OCI-LY3 (cell line): Measurements from ENCODE around the gene EPHA5.

ENCODE experiments used
- H2AFZ ChIP-seq: fragments of 200-600, 300-600 bp; shearing (Covaris generic); 2 replicates; pipeline ENCODE4 v1.6.0; 2014; ENCODE audit warnings: antibody characterized with exemption, low read depth, low read length
- H3K27ac ChIP-seq: fragments of 200-600, 300-600 bp; sonication (generic); 2 replicates; pipeline ENCODE4 v1.5.1; 2014; ENCODE audit warnings: mild to moderate bottlenecking, low read length, moderate library complexity, mixed read lengths
- H3K27me3 ChIP-seq: fragments of 200-600, 300-600 bp; sonication (generic); 2 replicates; pipeline ENCODE4 v1.6.1; 2014; ENCODE audit warnings: low read depth, low read length, mixed read lengths
- H3K36me3 ChIP-seq: fragments of 200-600, 300-600 bp; sonication (generic); replicated peaks from 2 replicates; pipeline ENCODE3; 2014; ENCODE audit warnings: low read depth, low read length, mixed read lengths
- H3K4me1 ChIP-seq: fragments of 300-600, 200-600 bp; sonication (generic); 2 replicates; pipeline ENCODE4 v1.6.1; 2014; ENCODE audit warnings: low read length, mixed read lengths
- H3K4me2 ChIP-seq: fragments of 200-600, 300-600 bp; sonication (generic); 2 replicates; pipeline ENCODE4 v1.6.1; 2014; ENCODE audit warnings: low read length, mixed read lengths
- H3K4me3 ChIP-seq: fragments of 300-600, 200-600 bp; sonication (generic); 2 replicates; pipeline ENCODE4 v1.5.1; 2014; ENCODE audit warnings: antibody characterized with exemption, mild to moderate bottlenecking, low read length, moderate library complexity
- H3K79me2 ChIP-seq: fragments of 300-600, 200-600 bp; shearing (Covaris generic); 2 replicates; pipeline ENCODE4 v1.6.1; 2014; ENCODE audit warnings: mild to moderate bottlenecking, low read length, mixed read lengths
- H3K9ac ChIP-seq: fragments of 300-600, 200-600 bp; shearing (Covaris generic); 2 replicates; pipeline ENCODE4 v1.6.0; 2014; ENCODE audit warnings: mild to moderate bottlenecking, low read length, moderate library complexity
- H3K9me3 ChIP-seq: fragments of 200-600, 300-600 bp; shearing (Covaris generic); 2 replicates; pipeline ENCODE4 v1.6.1; 2014; ENCODE audit warnings: low read length, mixed read lengths; ENCODE audit not compliant: insufficient read depth
- H4K20me1 ChIP-seq: fragments of 200-600, 300-600 bp; sonication (generic); 2 replicates; pipeline ENCODE4 v1.6.1; 2016; ENCODE audit warnings: low read length, mixed read lengths; ENCODE audit not compliant: insufficient read depth
- EZH2phosphoT487 ChIP-seq: fragments of 200-600 bp; shearing (Covaris generic); IDR thresholded peaks from 2 replicates; pipeline ENCODE4 v1.6.1; 2018; ENCODE audit warnings: antibody characterized with exemption, mixed run types, low read depth
- TF ChIP-seq, protein P1 (sequence below): fragments of 200-600, 300-600 bp; sonication (generic); IDR thresholded peaks from 2 replicates; pipeline ENCODE4 v1.5.1; 2014; ENCODE audit warnings: antibody characterized with exemption, low read length, low read depth

EPHA5 gene

DNA sequence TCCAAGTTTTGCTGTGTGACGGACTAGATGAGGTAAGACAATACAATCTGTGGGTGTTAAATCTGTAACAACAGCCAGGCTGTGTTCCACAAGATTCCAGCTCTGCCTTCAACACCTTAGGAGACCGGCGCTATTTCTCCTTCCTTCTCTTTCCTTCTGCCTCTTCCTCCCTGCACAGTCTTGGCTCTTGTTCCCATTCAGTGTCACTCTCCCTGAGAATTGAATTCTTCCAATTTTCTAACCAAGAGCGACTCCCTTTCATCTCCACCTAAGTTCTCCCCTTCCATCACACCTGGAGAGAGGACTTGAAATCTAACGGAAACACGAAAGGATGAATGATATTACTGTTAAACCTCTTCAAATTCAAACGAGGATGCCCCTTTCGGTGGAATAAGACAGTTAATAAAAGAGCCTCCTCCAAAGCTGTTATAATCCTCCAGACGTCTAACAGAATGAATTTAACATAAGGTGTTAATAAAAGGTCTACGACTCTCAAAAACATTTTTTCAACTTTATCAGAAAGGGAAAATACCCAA lies 2.7 kb downstream of the EPHA5 start:
- no peaks in the 10 kb centered on the region for H3K36me3 ChIP-seq
- no peaks in the 10 kb centered on the region for H3K27me3 ChIP-seq
- no peak overlapping the region for H3K27ac ChIP-seq
- H3K9me3 ChIP-seq = 0 out of 2 replicates have a peak, but pooled peaks cover 3% of the 10 kb centered on the region
- no peaks in the 10 kb centered on the region for H4K20me1 ChIP-seq
- no peaks in the 10 kb centered on the region for H3K4me1 ChIP-seq
- H2AFZ ChIP-seq = no peak overlapping the region
- H3K4me3 ChIP-seq = no peak overlapping the region
- no peak overlapping the region for H3K4me2 ChIP-seq
- H3K79me2 ChIP-seq = no peaks in the 10 kb centered on the region
- no peak overlapping the region for H3K9ac ChIP-seq
- TF ChIP-seq, protein P1, sequence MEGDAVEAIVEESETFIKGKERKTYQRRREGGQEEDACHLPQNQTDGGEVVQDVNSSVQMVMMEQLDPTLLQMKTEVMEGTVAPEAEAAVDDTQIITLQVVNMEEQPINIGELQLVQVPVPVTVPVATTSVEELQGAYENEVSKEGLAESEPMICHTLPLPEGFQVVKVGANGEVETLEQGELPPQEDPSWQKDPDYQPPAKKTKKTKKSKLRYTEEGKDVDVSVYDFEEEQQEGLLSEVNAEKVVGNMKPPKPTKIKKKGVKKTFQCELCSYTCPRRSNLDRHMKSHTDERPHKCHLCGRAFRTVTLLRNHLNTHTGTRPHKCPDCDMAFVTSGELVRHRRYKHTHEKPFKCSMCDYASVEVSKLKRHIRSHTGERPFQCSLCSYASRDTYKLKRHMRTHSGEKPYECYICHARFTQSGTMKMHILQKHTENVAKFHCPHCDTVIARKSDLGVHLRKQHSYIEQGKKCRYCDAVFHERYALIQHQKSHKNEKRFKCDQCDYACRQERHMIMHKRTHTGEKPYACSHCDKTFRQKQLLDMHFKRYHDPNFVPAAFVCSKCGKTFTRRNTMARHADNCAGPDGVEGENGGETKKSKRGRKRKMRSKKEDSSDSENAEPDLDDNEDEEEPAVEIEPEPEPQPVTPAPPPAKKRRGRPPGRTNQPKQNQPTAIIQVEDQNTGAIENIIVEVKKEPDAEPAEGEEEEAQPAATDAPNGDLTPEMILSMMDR = no peak
- no peak for TF ChIP-seq EZH2phosphoT487

DNA sequence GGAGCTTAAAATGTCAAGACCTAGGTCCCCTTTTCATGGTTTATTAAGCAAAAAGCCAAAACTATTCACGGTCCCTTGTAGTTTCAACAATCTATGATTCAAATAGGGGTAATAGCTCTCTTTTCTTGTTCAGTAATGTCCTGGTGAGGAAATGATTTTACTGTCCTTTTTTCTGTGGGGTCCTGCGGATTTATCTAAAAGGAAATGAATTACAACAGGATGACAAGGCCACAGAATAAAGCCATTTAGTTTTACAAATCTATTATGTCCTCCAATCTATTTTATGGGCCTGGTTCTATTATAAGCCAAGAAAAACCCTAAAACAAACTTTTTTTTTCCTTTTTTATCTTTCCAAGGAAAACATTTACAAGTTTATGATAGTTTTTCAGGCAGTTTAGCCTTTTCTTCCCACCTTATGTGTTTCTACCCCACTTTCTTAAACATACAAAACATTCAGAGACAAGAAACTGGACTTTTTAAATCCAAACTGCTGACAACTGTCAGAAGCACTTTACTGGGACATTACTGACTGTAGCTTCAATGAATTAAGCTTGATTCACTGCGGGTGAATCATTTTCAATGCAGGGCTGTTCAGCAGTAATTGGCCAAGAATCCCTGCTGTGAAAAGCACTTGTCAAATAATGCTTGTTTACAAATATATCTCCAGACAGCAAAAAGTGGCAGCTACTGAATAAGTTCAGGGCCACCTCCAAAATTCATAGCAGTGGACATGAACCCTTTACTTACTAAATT lies 4.3 kb downstream of the EPHA5 start:
- no peaks in the 10 kb centered on the region for H3K4me1 ChIP-seq
- H3K79me2 ChIP-seq = no peaks in the 10 kb centered on the region
- H3K9ac ChIP-seq = no peak overlapping the region
- no peaks in the 10 kb centered on the region for H4K20me1 ChIP-seq
- no peaks in the 10 kb centered on the region for H3K36me3 ChIP-seq
- no peak overlapping the region for H3K4me3 ChIP-seq
- no peak for TF ChIP-seq EZH2phosphoT487
- TF ChIP-seq, protein P1 = no peak
- H3K4me2 ChIP-seq = no peak overlapping the region
- H2AFZ ChIP-seq = no peak overlapping the region; the same call in 1 of the 2 replicates
- 0 out of 2 replicates have a peak, but pooled peaks cover 3% of the 10 kb centered on the region for H3K9me3 ChIP-seq
- H3K27ac ChIP-seq = no peak overlapping the region
- no peaks in the 10 kb centered on the region for H3K27me3 ChIP-seq

DNA sequence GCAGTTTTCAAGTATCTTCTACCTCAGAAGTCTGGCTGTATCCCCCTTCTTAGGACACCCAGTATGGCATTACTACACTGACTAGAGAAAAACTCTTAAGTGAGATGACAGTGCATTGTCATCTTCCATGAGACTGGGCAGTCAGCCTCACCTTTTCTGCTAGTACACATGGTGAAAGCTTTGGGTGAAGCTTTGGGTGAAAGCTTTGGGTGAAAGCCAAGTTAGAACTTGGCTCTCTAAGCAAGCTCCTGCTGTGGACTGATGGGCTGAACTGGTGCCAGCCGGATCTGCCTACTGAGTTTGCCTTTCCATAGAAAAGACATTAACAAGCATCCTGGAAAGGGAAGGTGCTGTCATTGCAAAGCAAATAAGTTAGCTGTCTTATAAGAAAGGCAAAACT lies 8.8 kb downstream of the EPHA5 start:
- no peak overlapping the region for H3K27ac ChIP-seq
- TF ChIP-seq, protein P1 = no peak
- no peak for TF ChIP-seq EZH2phosphoT487
- H3K36me3 ChIP-seq = no peaks in the 10 kb centered on the region
- no peaks in the 10 kb centered on the region for H3K27me3 ChIP-seq
- no peak overlapping the region for H2AFZ ChIP-seq
- H3K79me2 ChIP-seq = no peaks in the 10 kb centered on the region
- no peak overlapping the region for H3K4me3 ChIP-seq
- H3K4me2 ChIP-seq = no peak overlapping the region
- no peaks in the 10 kb centered on the region for H4K20me1 ChIP-seq
- no peaks in the 10 kb centered on the region for H3K9me3 ChIP-seq
- no peak overlapping the region for H3K9ac ChIP-seq
- H3K4me1 ChIP-seq = no peaks in the 10 kb centered on the region

DNA sequence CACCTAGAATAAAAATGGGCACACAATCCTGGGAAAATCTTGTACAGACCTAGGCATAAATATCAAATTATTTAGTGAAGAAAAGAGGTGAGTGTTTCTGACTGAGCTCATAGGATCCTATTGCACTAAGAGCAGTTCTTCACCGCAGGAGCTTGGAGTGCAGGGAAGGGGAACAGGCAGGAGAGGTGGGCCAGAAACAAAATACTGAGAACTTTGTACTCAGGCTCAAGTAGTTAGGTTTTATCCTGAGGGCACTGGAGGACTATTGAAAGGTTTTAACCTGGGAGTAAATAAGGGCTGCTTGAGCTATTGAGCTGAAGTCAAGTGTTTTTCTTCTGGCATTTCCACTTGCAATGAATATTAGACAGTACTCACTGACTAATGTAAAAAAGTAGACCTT lies 12.2 kb downstream of the EPHA5 start:
- no peaks in the 10 kb centered on the region for H3K4me1 ChIP-seq

More for the DNA sequence above, 12.2 kb downstream of the EPHA5 start:
- Histone ChIP-seq H3K79me2 (no peaks in the 10 kb centered on the region), H3K9ac (no peak overlapping the region), H3K27ac (no peak overlapping the region), H3K9me3 (no peaks in the 10 kb centered on the region), H3K36me3 (no peaks in the 10 kb centered on the region), H3K4me2 (no peak overlapping the region), H3K4me3 (no peak overlapping the region), H2AFZ (no peak overlapping the region), H3K27me3 (no peaks in the 10 kb centered on the region), H4K20me1 (no peaks in the 10 kb centered on the region)
- TF ChIP-seq EZH2phosphoT487 = no peak
- TF ChIP-seq, protein P1 = no peak
